Measurements from ENCODE around the gene PCSK6.

- no peak for TF ChIP-seq EZH2phosphoT487 (IDR thresholded peaks at IDR 0.05; ENCODE audit: borderline replicate concordance, low read depth, low read length)
- no peak for TF ChIP-seq CTCF (conservative IDR thresholded peaks at IDR 0.05; ENCODE audit: low read length)
Observed at GRCh38 chr15:101327147-101327740, 162.3 kb downstream of the PCSK6 start.
